ENCODE results near the gene MAST4.

MAST4 gene

GRCh38 chr5:66992547-66992946 is 396.4 kb downstream of the MAST4 start:
- no peak for DNase-seq (ENCODE audit: low read depth)

- no peak for DNase-seq (ENCODE audit: low read depth)
These were observed 397.3 kb downstream of the MAST4 start for GRCh38 chr5:66993448-66993847.

- DNase-seq (ENCODE audit: low read depth), result no peak
These were observed 397.7 kb downstream of the MAST4 start for GRCh38 chr5:66993882-66994281.

GRCh38 chr5:66994790-66995189 is 398.6 kb downstream of the MAST4 start:
- no peak for DNase-seq (ENCODE audit: low read depth)

GRCh38 chr5:67000794-67001475 is 404.7 kb downstream of the MAST4 start:
- no peak for DNase-seq (ENCODE audit: low read depth)

GRCh38 chr5:67002832-67003684 is 406.9 kb downstream of the MAST4 start:
- DNase-seq (ENCODE audit: low read depth), result no peak

- DNase-seq (ENCODE audit: low read depth), result no peak
These were observed 407.4 kb downstream of the MAST4 start for GRCh38 chr5:67003685-67003934.

- peak; percentile 79 for DNase-seq (ENCODE audit: low read depth)
These were observed 407.9 kb downstream of the MAST4 start for GRCh38 chr5:67003935-67004729.

GRCh38 chr5:67004730-67005350 is 408.6 kb downstream of the MAST4 start:
- no peak for DNase-seq (ENCODE audit: low read depth)

GRCh38 chr5:67005737-67006499 is 409.7 kb downstream of the MAST4 start:
- no peak for DNase-seq (ENCODE audit: low read depth)

- no peak for DNase-seq (ENCODE audit: low read depth)
These were observed 410.3 kb downstream of the MAST4 start for GRCh38 chr5:67006500-67006848.

GRCh38 chr5:67009028-67009427 is 412.8 kb downstream of the MAST4 start:
- DNase-seq (ENCODE audit: low read depth), result no peak

GRCh38 chr5:67010684-67011409 is 414.7 kb downstream of the MAST4 start:
- DNase-seq (ENCODE audit: low read depth), result no peak

GRCh38 chr5:67011422-67011821 is 415.2 kb downstream of the MAST4 start:
- DNase-seq (ENCODE audit: low read depth), result no peak

- no peak for DNase-seq (ENCODE audit: low read depth)
These were observed 416.0 kb downstream of the MAST4 start for GRCh38 chr5:67012171-67012570.

GRCh38 chr5:67013719-67014118 is 417.5 kb downstream of the MAST4 start:
- no peak for DNase-seq (ENCODE audit: low read depth)

GRCh38 chr5:67014191-67014590 is 418.0 kb downstream of the MAST4 start:
- no peak for DNase-seq (ENCODE audit: low read depth)

GRCh38 chr5:67014957-67015400 is 418.8 kb downstream of the MAST4 start:
- no peak for DNase-seq (ENCODE audit: low read depth)

GRCh38 chr5:67015541-67016191 is 419.5 kb downstream of the MAST4 start:
- DNase-seq (ENCODE audit: low read depth), result no peak

- no peak for DNase-seq (ENCODE audit: low read depth)
These were observed 423.1 kb downstream of the MAST4 start for GRCh38 chr5:67019065-67019845.
